Large intestine (tissue), 3 donors: Measurements from ENCODE around the gene GPR158. TPM values are rescaled to one million over a fixed set of nuclear protein-coding genes. Genes with fewer than 3 reads are reported as not detected.

ENCODE experiments used
- DNase-seq, 2 donors: peaks; one replicate each; pipeline versions ENCODE4 v3.0.0 to v3.0.0-alpha.2; 2013
- H3K27ac ChIP-seq: one replicate; pipeline ENCODE4 v1.5.1; 2013; ENCODE audit warnings: low read length
- H3K27me3 ChIP-seq: 2 replicates; pipeline ENCODE4 v1.6.1; 2013; ENCODE audit warnings: low read length; ENCODE audit not compliant: control insufficient read depth, insufficient read depth
- H3K36me3 ChIP-seq: 2 replicates; pipeline ENCODE4 v1.6.1; 2013; ENCODE audit warnings: low read length; ENCODE audit not compliant: control insufficient read depth, insufficient read depth
- H3K4me1 ChIP-seq: one replicate; pipeline ENCODE4 v1.6.1; 2013; ENCODE audit warnings: low read length; ENCODE audit not compliant: control insufficient read depth, insufficient read depth
- H3K4me3 ChIP-seq: one replicate; pipeline ENCODE4 v1.5.1; 2013; ENCODE audit warnings: low read length
- H3K9me3 ChIP-seq: one replicate; pipeline ENCODE4 v1.6.1; 2013; ENCODE audit warnings: mild to moderate bottlenecking, low read depth, low read length, moderate library complexity; ENCODE audit not compliant: control insufficient read depth
- WGBS: methylation state at CpG from one replicate; pipeline ENCODE4 v1.1.5; 2013; ENCODE audit warnings: low lambda C conversion rate; ENCODE audit not compliant: insufficient coverage; 5-methylcytosine and 5-hydroxymethylcytosine counted together
- polyA plus RNA-seq: library from polyadenylated mRNA; unstranded; fragments of 120-200 nt; gene quantifications from one replicate; pipeline ENCODE4 v1.2.1, GENCODE V29; 2013

GPR158 gene
- polyA plus RNA-seq, 1 donor = 0.33 TPM

DNA sequence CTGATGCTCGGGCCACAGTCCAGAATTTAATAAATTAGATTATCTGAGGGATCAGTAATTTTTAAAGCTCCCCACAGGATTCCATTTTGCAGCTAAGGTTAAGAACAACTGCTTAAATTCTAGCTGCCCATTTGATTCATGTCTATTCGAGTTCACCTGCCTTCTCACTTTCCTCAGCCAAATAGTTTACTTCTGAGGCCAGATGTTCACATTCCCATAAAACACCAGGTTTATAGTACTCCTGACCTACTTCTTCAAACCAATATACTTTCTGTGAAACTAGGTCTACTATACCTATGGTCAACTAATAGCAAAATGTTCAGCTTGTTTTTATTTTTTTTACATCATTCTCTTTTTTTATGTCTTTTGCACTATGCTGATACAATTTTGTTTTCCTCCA is 86.3 kb downstream of the GPR158 start:
- no peaks in the 10 kb centered on the region for H3K27me3 ChIP-seq
- no peaks in the 10 kb centered on the region for H3K9me3 ChIP-seq
- H3K36me3 ChIP-seq = no peaks in the 10 kb centered on the region
- no peaks in the 10 kb centered on the region for H3K4me1 ChIP-seq
- DNase-seq = no peak
- H3K4me3 ChIP-seq = no peak overlapping the region
- WGBS = 78% methylated on average over 1 of the region's 2 CpGs
- no peak overlapping the region for H3K27ac ChIP-seq

DNA sequence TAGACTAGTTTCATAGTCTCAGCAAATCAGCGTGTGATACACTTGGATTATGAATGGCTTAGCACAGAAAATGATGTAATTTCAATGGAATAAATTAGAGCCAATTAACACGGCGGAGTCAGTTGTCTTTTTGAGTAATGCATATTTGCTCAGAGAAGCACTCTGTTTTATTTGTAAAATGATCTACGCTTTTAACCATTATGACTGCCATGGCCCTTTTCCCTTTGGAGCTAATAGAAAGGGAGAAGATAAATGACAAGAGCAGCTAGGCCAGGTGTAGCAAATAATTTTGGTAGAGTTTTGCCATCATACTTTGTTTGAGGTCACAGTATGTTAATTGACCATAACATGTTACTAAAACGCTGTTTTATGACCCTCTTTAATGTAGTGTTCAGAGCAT is 86.8 kb downstream of the GPR158 start:
- no peaks in the 10 kb centered on the region for H3K36me3 ChIP-seq
- H3K4me3 ChIP-seq = no peak overlapping the region
- DNase-seq = no peak
- no peak overlapping the region for H3K27ac ChIP-seq
- WGBS = 43% methylated on average over 1 of the region's 5 CpGs
- no peaks in the 10 kb centered on the region for H3K4me1 ChIP-seq
- H3K9me3 ChIP-seq = no peaks in the 10 kb centered on the region
- H3K27me3 ChIP-seq = no peaks in the 10 kb centered on the region

DNA sequence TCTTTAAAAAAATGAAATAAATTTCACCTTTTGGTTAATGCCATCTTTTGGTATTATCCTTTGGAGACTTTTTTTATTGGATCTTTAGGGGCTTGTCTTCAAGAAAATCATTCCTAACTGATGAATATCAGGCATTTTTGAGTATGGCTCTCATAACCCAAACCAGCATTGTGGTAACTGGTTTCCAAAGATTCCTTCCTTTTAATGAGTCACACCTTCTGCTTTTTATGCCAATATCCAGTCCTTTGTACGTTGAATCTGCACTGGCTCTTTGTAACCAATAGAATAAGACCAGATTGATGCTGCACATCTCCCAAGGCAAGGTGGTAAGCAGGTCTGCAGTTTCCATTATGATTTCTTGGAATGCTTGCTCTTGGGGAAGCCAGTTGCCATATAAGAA is 89.1 kb downstream of the GPR158 start:
- Histone ChIP-seq H3K27ac (no peak overlapping the region), H3K4me3 (no peak overlapping the region)
- no peak for DNase-seq

DNA sequence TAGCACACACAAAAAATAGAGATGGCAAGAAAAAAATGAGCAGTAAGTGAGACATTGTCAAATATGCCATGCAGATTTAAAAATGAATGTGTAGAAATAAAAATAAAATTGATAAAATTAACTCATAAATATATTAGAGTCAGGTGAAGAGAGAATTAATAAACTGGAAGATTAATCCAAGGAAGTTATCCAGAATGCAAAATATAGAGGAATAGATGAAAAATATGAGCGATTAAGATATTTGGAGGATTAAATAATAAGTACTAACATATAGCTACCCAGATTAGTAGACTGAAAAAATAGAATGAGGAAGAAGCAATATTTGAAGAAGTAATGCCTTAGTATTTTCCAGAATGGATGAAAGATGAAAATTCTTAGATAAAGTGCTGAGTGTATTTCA is 103.4 kb downstream of the GPR158 start:
- 92% methylated on average over 1 of the region's 1 CpG for WGBS
- Histone ChIP-seq H3K27me3 (no peaks in the 10 kb centered on the region), H3K4me1 (no peaks in the 10 kb centered on the region), H3K27ac (no peak overlapping the region), H3K36me3 (no peaks in the 10 kb centered on the region), H3K9me3 (no peaks in the 10 kb centered on the region), H3K4me3 (no peak overlapping the region)
- no peak for DNase-seq

More for the DNA sequence above, 89.1 kb downstream of the GPR158 start:
- Histone ChIP-seq H3K27me3 (no peaks in the 10 kb centered on the region), H3K4me1 (no peaks in the 10 kb centered on the region), H3K9me3 (no peaks in the 10 kb centered on the region), H3K36me3 (no peaks in the 10 kb centered on the region)
- WGBS = no CpG with 5 or more reads among the region's 1 CpG

DNA sequence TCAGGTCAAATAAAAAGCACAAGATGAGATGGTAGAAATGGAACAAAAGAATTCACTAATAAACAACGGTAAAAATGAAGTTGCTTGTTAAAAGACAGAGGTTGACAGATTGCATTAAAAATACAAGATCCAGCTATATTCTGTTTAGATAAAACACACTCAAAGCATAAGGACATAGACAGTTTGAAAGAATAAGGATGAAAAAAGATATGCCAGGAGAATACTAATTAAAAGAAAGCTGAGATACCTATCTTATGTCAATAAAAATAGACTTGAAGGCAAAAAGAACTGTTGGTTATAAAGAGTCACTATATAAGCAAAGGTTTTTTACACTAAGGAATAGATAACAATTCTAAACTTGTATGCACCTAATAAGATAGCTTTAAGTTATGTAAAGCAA is 105.3 kb downstream of the GPR158 start:
- Histone ChIP-seq H3K9me3 (no peaks in the 10 kb centered on the region), H3K27ac (no peak overlapping the region), H3K27me3 (no peaks in the 10 kb centered on the region), H3K4me1 (no peaks in the 10 kb centered on the region), H3K36me3 (no peaks in the 10 kb centered on the region), H3K4me3 (no peak overlapping the region)
- WGBS = 100% methylated on average over 1 of the region's 1 CpG
- DNase-seq = no peak

DNA sequence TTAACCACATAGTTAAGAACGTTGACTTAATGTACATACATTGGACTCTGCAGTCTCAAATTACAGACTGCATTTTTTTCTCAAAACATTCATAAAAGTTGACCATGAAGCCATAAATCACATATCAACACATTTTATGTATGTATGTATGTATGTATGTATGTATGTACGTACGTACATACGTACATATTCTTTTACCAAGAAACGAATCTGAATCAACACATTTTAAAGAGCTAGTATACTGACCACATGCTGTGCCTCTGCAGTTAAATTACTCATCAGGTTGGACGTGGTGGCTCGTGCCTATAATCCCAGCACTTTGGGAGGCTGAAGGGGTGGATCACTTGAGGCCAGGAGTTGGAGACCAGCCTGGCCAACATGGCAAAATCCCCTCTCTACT is 105.8 kb downstream of the GPR158 start:
- H3K27me3 ChIP-seq = no peaks in the 10 kb centered on the region
- no peaks in the 10 kb centered on the region for H3K36me3 ChIP-seq
- 33% methylated on average over 1 of the region's 7 CpGs for WGBS
- H3K4me3 ChIP-seq = no peak overlapping the region
- H3K9me3 ChIP-seq = no peaks in the 10 kb centered on the region
- no peak for DNase-seq
- no peak overlapping the region for H3K27ac ChIP-seq
- no peaks in the 10 kb centered on the region for H3K4me1 ChIP-seq

DNA sequence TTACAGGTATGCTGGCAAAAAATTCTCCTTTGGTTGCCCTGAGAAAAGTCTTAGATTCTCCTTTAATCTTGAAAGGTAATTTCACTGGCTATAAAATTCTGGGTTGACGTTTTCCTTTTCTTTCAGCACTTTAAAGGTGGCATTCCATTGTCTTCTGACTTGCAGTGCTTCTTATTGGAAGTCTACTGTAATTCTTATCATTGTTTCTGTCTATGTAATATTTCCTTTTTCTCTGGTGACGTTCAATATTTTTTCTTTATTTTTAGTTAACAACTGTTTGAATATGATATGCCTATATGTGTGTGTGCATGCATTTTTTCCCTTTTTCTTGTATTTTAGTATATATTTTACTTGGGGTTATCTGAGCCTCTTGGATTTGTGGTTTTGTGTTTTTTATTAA is 111.0 kb downstream of the GPR158 start:
- Histone ChIP-seq H3K4me3 (no peak overlapping the region), H3K4me1 (no peaks in the 10 kb centered on the region), H3K27me3 (no peaks in the 10 kb centered on the region), H3K9me3 (no peaks in the 10 kb centered on the region), H3K36me3 (no peaks in the 10 kb centered on the region), H3K27ac (no peak overlapping the region)
- 100% methylated on average over 1 of the region's 2 CpGs for WGBS
- no peak for DNase-seq

DNA sequence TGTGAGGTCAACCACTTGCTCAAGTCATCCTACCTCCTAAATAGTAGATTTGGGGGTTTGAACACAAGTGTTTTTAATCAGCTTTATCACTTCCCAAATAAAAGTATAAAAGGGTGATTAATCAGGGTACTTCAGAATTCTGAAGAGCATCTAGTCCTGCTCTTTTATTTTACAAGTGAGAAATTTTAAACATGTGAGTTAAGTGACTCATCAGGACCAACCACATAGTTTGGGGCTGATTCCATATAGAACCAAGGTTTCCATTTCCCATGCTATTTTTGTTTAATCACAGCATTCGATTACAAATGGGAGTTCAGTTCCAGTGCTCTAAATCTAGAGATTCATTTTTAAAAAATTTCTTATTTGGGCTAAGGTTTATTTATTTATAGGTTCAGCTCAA is 113.4 kb downstream of the GPR158 start:
- Histone ChIP-seq H3K27me3 (no peaks in the 10 kb centered on the region), H3K27ac (no peak overlapping the region), H3K4me1 (no peaks in the 10 kb centered on the region), H3K4me3 (no peak overlapping the region), H3K9me3 (no peaks in the 10 kb centered on the region), H3K36me3 (no peaks in the 10 kb centered on the region)
- 100% methylated on average over 1 of the region's 1 CpG for WGBS
- DNase-seq = no peak

DNA sequence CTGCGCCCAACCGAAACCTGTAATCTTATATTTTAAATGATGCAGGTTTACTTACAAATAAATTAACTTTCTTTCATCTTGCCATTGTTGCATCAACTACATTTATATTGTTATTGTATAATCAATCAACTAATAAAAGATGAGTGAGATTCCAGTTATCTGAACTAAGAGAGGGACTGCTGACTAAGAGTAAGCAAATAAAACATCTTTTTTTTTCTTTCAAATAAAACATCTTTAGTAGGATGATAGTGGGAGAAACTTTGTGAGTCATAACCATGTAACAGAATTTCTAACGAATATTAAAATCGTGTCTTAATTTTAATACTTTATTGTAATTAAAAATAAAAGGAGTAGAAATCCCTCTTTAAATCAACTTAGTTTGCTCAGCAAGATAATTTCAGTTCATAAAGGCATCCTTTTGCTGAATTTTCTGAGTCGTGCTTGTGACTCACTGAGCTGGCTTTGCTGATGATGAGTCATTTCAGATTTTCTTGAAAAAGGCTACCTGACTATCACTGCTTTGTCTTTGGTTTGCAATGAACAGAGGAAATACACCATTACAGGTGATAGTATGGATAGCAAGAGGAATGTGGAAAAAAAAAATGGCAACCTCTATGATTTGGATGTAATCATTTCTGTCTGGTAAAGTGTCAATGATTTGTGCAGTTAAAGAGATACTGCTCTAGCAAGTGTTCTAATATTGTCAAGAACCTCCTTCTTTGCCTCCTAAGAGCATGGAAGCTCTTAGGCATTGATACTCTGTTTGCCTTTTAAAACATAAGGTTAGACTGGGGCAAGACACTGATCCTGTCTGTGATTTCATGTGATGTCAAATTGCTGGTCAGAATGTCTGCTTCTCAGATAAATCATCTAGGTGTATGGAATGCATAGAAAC is 119.5 kb downstream of the GPR158 start:
- Histone ChIP-seq H3K4me1 (no peaks in the 10 kb centered on the region), H3K27ac (no peak overlapping the region), H3K4me3 (no peak overlapping the region), H3K9me3 (no peaks in the 10 kb centered on the region), H3K27me3 (no peaks in the 10 kb centered on the region), H3K36me3 (no peaks in the 10 kb centered on the region)
- no peak for DNase-seq
- 88% methylated on average over 4 of the region's 5 CpGs for WGBS

DNA sequence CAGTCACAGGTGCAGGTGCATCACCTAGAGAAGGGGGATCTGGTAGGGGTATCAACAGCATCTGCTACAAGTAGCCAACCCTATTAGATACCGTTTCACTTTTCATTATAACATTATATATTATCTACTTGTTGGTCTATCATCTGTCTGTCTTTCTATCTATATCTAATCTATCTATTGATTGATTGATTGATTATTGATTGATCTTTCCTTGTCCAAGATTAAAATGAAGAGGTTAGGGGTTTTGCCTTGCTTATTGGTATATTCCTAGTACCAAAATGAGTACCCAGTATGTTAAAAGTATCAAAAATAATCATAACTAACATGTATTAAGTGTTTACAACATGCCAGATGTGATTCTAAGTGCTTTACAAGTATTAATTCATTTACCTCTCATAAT is 121.5 kb downstream of the GPR158 start:
- H3K27me3 ChIP-seq = no peaks in the 10 kb centered on the region
- WGBS = no CpG with 5 or more reads among the region's 1 CpG
- no peak for DNase-seq

DNA sequence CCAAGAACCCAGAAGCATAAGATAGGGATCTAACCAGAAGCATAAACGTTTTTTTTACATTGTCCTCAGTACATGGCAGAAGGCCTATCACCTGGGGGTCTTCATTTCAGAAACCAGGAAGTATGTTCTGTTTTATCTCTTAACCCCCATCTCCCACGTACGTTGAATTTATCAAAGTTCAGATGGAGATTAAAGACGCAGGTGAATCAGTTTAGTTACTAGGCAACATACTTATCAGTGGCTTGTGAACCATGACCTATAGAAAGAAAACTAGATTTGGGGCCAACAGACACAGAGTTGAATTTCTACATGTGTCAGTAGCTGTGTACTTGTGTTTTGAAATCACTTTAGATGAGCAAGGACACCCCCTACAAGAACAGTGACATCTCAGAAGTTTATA is 122.7 kb downstream of the GPR158 start:
- Histone ChIP-seq H3K27me3 (no peaks in the 10 kb centered on the region), H3K36me3 (no peaks in the 10 kb centered on the region), H3K9me3 (no peaks in the 10 kb centered on the region), H3K4me1 (no peaks in the 10 kb centered on the region), H3K4me3 (no peak overlapping the region), H3K27ac (no peak overlapping the region)
- 30% methylated on average over 3 of the region's 4 CpGs for WGBS
- no peak for DNase-seq

More for the DNA sequence above, 121.5 kb downstream of the GPR158 start:
- no peaks in the 10 kb centered on the region for H3K9me3 ChIP-seq
- no peaks in the 10 kb centered on the region for H3K4me1 ChIP-seq
- no peak overlapping the region for H3K27ac ChIP-seq
- no peak overlapping the region for H3K4me3 ChIP-seq
- no peaks in the 10 kb centered on the region for H3K36me3 ChIP-seq
